Ishikawa (cell line): ENCODE data around the gene GRAMD4.

Source experiments
- CEBPB ChIP-seq: IDR thresholded peaks from 2 replicates; pipeline ENCODE4 v1.6.1; 2012
- CREB1 ChIP-seq: IDR thresholded peaks from 2 replicates; pipeline ENCODE4 v1.6.1; 2012; ENCODE audit warnings: low read depth
- EGR1 ChIP-seq: IDR thresholded peaks from 2 replicates; pipeline ENCODE4 v1.6.1; 2012
- EP300 ChIP-seq: IDR thresholded peaks from 2 replicates; pipeline ENCODE4 v1.6.1; 2012; ENCODE audit warnings: borderline replicate concordance
- FOXM1 ChIP-seq: IDR thresholded peaks from 2 replicates; pipeline ENCODE4 v1.6.1; 2012; ENCODE audit warnings: low read depth, borderline replicate concordance
- TAF1 ChIP-seq: IDR thresholded peaks from 2 replicates; pipeline ENCODE4 v1.6.1; 2012; ENCODE audit warnings: low read depth, mild to moderate bottlenecking
- TEAD4 ChIP-seq: IDR thresholded peaks from 2 replicates; pipeline ENCODE4 v1.6.1; 2012
- TF ChIP-seq, protein P1 (sequence below): IDR thresholded peaks from 2 replicates; pipeline ENCODE4 v1.6.1; 2012; ENCODE audit warnings: low read depth, mild to moderate bottlenecking
- TF ChIP-seq, protein P2 (sequence below): IDR thresholded peaks from 2 replicates; pipeline ENCODE4 v1.6.1; 2012

DNA sequence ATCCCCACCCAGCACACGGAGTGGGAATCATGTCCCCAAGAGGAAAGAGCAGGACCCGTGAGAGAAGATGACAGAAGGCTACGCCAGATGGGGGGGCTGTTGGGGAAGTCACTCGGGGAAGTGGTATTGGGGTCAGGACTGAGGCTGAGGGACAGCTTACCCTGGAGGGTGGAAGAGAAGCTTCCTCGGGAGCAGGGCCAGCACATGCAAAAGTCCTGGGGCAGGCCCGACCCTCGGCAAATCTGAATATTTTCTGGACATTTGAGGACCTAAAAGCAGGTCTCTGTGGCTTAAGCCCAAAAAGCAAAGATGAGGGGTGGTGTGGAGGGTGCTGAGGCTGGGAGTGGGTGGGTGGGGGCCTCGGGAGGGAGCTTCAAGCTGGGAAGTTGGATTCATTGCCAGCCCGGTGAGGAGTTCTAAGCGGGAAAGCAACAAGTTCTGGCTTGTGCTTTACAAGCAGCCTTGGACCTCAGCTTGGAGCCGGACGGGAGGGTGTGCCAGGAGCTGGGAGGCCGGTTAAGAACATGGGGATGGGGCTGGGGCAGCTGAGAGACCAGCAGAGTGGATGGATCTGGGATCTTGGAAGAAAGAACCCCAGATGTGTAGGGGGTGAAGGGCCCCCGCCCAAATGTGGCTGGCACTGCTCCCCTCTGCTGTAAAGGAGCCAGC is 34.9 kb downstream of the GRAMD4 start:
- TF ChIP-seq CEBPB, result no peak
- no peak for TF ChIP-seq TAF1
- TF ChIP-seq TEAD4, result no peak
- no peak for TF ChIP-seq EP300
- TF ChIP-seq, protein P1, sequence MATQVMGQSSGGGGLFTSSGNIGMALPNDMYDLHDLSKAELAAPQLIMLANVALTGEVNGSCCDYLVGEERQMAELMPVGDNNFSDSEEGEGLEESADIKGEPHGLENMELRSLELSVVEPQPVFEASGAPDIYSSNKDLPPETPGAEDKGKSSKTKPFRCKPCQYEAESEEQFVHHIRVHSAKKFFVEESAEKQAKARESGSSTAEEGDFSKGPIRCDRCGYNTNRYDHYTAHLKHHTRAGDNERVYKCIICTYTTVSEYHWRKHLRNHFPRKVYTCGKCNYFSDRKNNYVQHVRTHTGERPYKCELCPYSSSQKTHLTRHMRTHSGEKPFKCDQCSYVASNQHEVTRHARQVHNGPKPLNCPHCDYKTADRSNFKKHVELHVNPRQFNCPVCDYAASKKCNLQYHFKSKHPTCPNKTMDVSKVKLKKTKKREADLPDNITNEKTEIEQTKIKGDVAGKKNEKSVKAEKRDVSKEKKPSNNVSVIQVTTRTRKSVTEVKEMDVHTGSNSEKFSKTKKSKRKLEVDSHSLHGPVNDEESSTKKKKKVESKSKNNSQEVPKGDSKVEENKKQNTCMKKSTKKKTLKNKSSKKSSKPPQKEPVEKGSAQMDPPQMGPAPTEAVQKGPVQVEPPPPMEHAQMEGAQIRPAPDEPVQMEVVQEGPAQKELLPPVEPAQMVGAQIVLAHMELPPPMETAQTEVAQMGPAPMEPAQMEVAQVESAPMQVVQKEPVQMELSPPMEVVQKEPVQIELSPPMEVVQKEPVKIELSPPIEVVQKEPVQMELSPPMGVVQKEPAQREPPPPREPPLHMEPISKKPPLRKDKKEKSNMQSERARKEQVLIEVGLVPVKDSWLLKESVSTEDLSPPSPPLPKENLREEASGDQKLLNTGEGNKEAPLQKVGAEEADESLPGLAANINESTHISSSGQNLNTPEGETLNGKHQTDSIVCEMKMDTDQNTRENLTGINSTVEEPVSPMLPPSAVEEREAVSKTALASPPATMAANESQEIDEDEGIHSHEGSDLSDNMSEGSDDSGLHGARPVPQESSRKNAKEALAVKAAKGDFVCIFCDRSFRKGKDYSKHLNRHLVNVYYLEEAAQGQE, result no peak
- no peak for TF ChIP-seq EGR1
- no peak for TF ChIP-seq CREB1
- TF ChIP-seq, protein P2, sequence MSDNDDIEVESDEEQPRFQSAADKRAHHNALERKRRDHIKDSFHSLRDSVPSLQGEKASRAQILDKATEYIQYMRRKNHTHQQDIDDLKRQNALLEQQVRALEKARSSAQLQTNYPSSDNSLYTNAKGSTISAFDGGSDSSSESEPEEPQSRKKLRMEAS, result no peak
- no peak for TF ChIP-seq FOXM1
